ENCODE measurements around the gene HDAC11.

The HDAC11 gene

GRCh38 chr3:13548696-13549622 lies 68.9 kb downstream of the HDAC11 start, which contains the start of gene FBLN2:
TSS of gene FBLN2 (plus strand) at chr3:13549125. CDS start at chr3:13570356, 21,231 bp downstream.
- no peaks in the 10 kb centered on the region for H3K4me1 ChIP-seq (ENCODE audit: control insufficient read depth in 1 of 2, insufficient read depth in 2 of 2, low read length in 2 of 2)

GRCh38 chr3:13549623-13550422 lies 69.7 kb downstream of the HDAC11 start:
- H3K27me3 ChIP-seq (ENCODE audit: control insufficient read depth in 1 of 2, insufficient read depth in 2 of 2, low read length in 2 of 2): peaks cover 11 to 25% of the 10 kb centered on the region in 2 donors
- H3K36me3 ChIP-seq (ENCODE audit: control insufficient read depth in 1 of 2, insufficient read depth in 2 of 2, low read length in 2 of 2): no peaks in the 10 kb centered on the region
- H3K27ac ChIP-seq (ENCODE audit: low read depth, low read length): no peak overlapping the region
- H3K4me1 ChIP-seq (ENCODE audit: control insufficient read depth in 1 of 2, insufficient read depth in 2 of 2, low read length in 2 of 2): no peaks in the 10 kb centered on the region
- H3K4me3 ChIP-seq (ENCODE audit: low read depth in 1 of 2, low read length in 2 of 2): no peak overlapping the region
- H3K9ac ChIP-seq (ENCODE audit: low read depth in 1 of 2, low read length in 2 of 2): no peak overlapping the region
- no peaks in the 10 kb centered on the region for H3K9me3 ChIP-seq (ENCODE audit: control insufficient read depth in 1 of 2, low read length in 2 of 2)

More at GRCh38 chr3:13548696-13549622, 68.9 kb downstream of the HDAC11 start, which contains the start of gene FBLN2:
- Histone ChIP-seq H3K27me3 (ENCODE audit: control insufficient read depth in 1 of 2, insufficient read depth in 2 of 2, low read length in 2 of 2) (peaks cover 11 to 25% of the 10 kb centered on the region in 2 donors), H3K27ac (ENCODE audit: low read depth, low read length) (no peak within 1 kb of the TSS), H3K36me3 (ENCODE audit: control insufficient read depth in 1 of 2, insufficient read depth in 2 of 2, low read length in 2 of 2) (no peaks in the 10 kb centered on the region), H3K9me3 (ENCODE audit: control insufficient read depth in 1 of 2, low read length in 2 of 2) (no peaks in the 10 kb centered on the region), H3K4me3 (ENCODE audit: low read depth in 1 of 2, low read length in 2 of 2) (no peak within 1 kb of the TSS), H3K9ac (ENCODE audit: low read depth in 1 of 2, low read length in 2 of 2) (no peak within 1 kb of the TSS)

GRCh38 chr3:13550423-13550690 lies 70.3 kb downstream of the HDAC11 start:
- Histone ChIP-seq H3K9me3 (ENCODE audit: control insufficient read depth in 1 of 2, low read length in 2 of 2) (no peaks in the 10 kb centered on the region), H3K36me3 (ENCODE audit: control insufficient read depth in 1 of 2, insufficient read depth in 2 of 2, low read length in 2 of 2) (no peaks in the 10 kb centered on the region), H3K4me3 (ENCODE audit: low read depth in 1 of 2, low read length in 2 of 2) (no peak overlapping the region), H3K27ac (ENCODE audit: low read depth, low read length) (no peak overlapping the region), H3K9ac (ENCODE audit: low read depth in 1 of 2, low read length in 2 of 2) (no peak overlapping the region), H3K4me1 (ENCODE audit: control insufficient read depth in 1 of 2, insufficient read depth in 2 of 2, low read length in 2 of 2) (no peaks in the 10 kb centered on the region), H3K27me3 (ENCODE audit: control insufficient read depth in 1 of 2, insufficient read depth in 2 of 2, low read length in 2 of 2) (peaks cover 11 to 23% of the 10 kb centered on the region in 2 donors)

- Histone ChIP-seq H3K27me3 (ENCODE audit: control insufficient read depth in 1 of 2, insufficient read depth in 2 of 2, low read length in 2 of 2) (peaks cover 11 to 23% of the 10 kb centered on the region in 2 donors), H3K4me3 (ENCODE audit: low read depth in 1 of 2, low read length in 2 of 2) (no peak overlapping the region), H3K9ac (ENCODE audit: low read depth in 1 of 2, low read length in 2 of 2) (no peak overlapping the region), H3K9me3 (ENCODE audit: control insufficient read depth in 1 of 2, low read length in 2 of 2) (no peaks in the 10 kb centered on the region), H3K36me3 (ENCODE audit: control insufficient read depth in 1 of 2, insufficient read depth in 2 of 2, low read length in 2 of 2) (no peaks in the 10 kb centered on the region), H3K4me1 (ENCODE audit: control insufficient read depth in 1 of 2, insufficient read depth in 2 of 2, low read length in 2 of 2) (no peaks in the 10 kb centered on the region), H3K27ac (ENCODE audit: low read depth, low read length) (no peak overlapping the region)
These were observed 70.8 kb downstream of the HDAC11 start for GRCh38 chr3:13550791-13551360.

GRCh38 chr3:13552857-13553652 lies 72.9 kb downstream of the HDAC11 start:
- H3K9me3 ChIP-seq (ENCODE audit: control insufficient read depth in 1 of 2, low read length in 2 of 2): no peaks in the 10 kb centered on the region
- H3K9ac ChIP-seq (ENCODE audit: low read depth in 1 of 2, low read length in 2 of 2): no peak overlapping the region
- no peak overlapping the region for H3K4me3 ChIP-seq (ENCODE audit: low read depth in 1 of 2, low read length in 2 of 2)
- H3K4me1 ChIP-seq (ENCODE audit: control insufficient read depth in 1 of 2, insufficient read depth in 2 of 2, low read length in 2 of 2): no peaks in the 10 kb centered on the region
- peaks cover 7 to 15% of the 10 kb centered on the region in 2 donors for H3K27me3 ChIP-seq (ENCODE audit: control insufficient read depth in 1 of 2, insufficient read depth in 2 of 2, low read length in 2 of 2)
- H3K36me3 ChIP-seq (ENCODE audit: control insufficient read depth in 1 of 2, insufficient read depth in 2 of 2, low read length in 2 of 2): no peaks in the 10 kb centered on the region
- H3K27ac ChIP-seq (ENCODE audit: low read depth, low read length): no peak overlapping the region

- H3K9ac ChIP-seq (ENCODE audit: low read depth in 1 of 2, low read length in 2 of 2): no peak overlapping the region
- H3K4me1 ChIP-seq (ENCODE audit: control insufficient read depth in 1 of 2, insufficient read depth in 2 of 2, low read length in 2 of 2): no peaks in the 10 kb centered on the region
- H3K27ac ChIP-seq (ENCODE audit: low read depth, low read length): no peak overlapping the region
- H3K4me3 ChIP-seq (ENCODE audit: low read depth in 1 of 2, low read length in 2 of 2): no peak overlapping the region
- H3K9me3 ChIP-seq (ENCODE audit: control insufficient read depth in 1 of 2, low read length in 2 of 2): no peaks in the 10 kb centered on the region
- H3K36me3 ChIP-seq (ENCODE audit: control insufficient read depth in 1 of 2, insufficient read depth in 2 of 2, low read length in 2 of 2): no peaks in the 10 kb centered on the region
- H3K27me3 ChIP-seq (ENCODE audit: control insufficient read depth in 1 of 2, insufficient read depth in 2 of 2, low read length in 2 of 2): peaks cover under 1 to 10% of the 10 kb centered on the region in 2 donors
These were observed 73.6 kb downstream of the HDAC11 start for GRCh38 chr3:13553686-13554085.

GRCh38 chr3:13555753-13556152 lies 75.6 kb downstream of the HDAC11 start:
- H3K9ac ChIP-seq (ENCODE audit: low read depth in 1 of 2, low read length in 2 of 2): no peak overlapping the region
- H3K4me1 ChIP-seq (ENCODE audit: control insufficient read depth in 1 of 2, insufficient read depth in 2 of 2, low read length in 2 of 2): no peaks in the 10 kb centered on the region
- no peak overlapping the region for H3K4me3 ChIP-seq (ENCODE audit: low read depth in 1 of 2, low read length in 2 of 2)
- no peaks in the 10 kb centered on the region for H3K27me3 ChIP-seq (ENCODE audit: control insufficient read depth in 1 of 2, insufficient read depth in 2 of 2, low read length in 2 of 2)
- H3K9me3 ChIP-seq (ENCODE audit: control insufficient read depth in 1 of 2, low read length in 2 of 2): no peaks in the 10 kb centered on the region
- H3K27ac ChIP-seq (ENCODE audit: low read depth, low read length): no peak overlapping the region
- no peaks in the 10 kb centered on the region for H3K36me3 ChIP-seq (ENCODE audit: control insufficient read depth in 1 of 2, insufficient read depth in 2 of 2, low read length in 2 of 2)
